HG03432 (cell line): Measurements from ENCODE around the gene KLHL25.
A peak's percentile ranks its signal among the peaks of the same experiment; 100 is the strongest.
"Not testable (repeated sequence)": the region's sequence is repeated elsewhere in the genome, so short reads cannot be mapped to it uniquely, and the experiment has no call there.

Experiments used
- ATAC-seq: cut with Tn5 transposase; IDR thresholded peaks from one replicate; pipeline ENCODE4 v1.9.1; 2021; ENCODE audit warnings: mild to moderate bottlenecking, moderate library complexity; ENCODE audit not compliant: unreplicated experiment

The KLHL25 gene

GRCh38 chr15:85794598-85795336, at the start of gene KLHL25:
KLHL25 (minus strand) TSS chr15:85794925; CDS start chr15:85769810, 25,115 bp downstream.
- peak; percentile 99 for ATAC-seq

- ATAC-seq: no peak
Measured at GRCh38 chr15:85840802-85841152, 46.1 kb upstream of the KLHL25 start.

- ATAC-seq: peak; percentile 97
Measured at GRCh38 chr15:85840079-85840801, 45.5 kb upstream of the KLHL25 start.

- ATAC-seq: no peak
Measured at GRCh38 chr15:85839643-85840042, 44.9 kb upstream of the KLHL25 start.

- ATAC-seq: no peak
Measured at GRCh38 chr15:85838655-85839054, 43.9 kb upstream of the KLHL25 start.

- no peak for ATAC-seq
Measured at GRCh38 chr15:85837881-85838280, 43.2 kb upstream of the KLHL25 start.

- no peak for ATAC-seq
Measured at GRCh38 chr15:85837011-85837433, 42.3 kb upstream of the KLHL25 start.

- ATAC-seq: no peak
Measured at GRCh38 chr15:85834651-85835050, 39.9 kb upstream of the KLHL25 start.

- ATAC-seq: no peak
Measured at GRCh38 chr15:85832394-85832793, 37.7 kb upstream of the KLHL25 start.

GRCh38 chr15:85831415-85832113, 36.8 kb upstream of the KLHL25 start:
- ATAC-seq: no peak

- not testable (repeated sequence) for ATAC-seq
Measured at GRCh38 chr15:85829754-85830153, 35.0 kb upstream of the KLHL25 start.

- no peak for ATAC-seq
Measured at GRCh38 chr15:85828874-85829273, 34.1 kb upstream of the KLHL25 start.

- ATAC-seq: no peak
Measured at GRCh38 chr15:85828126-85828525, 33.4 kb upstream of the KLHL25 start.

GRCh38 chr15:85826756-85827515, 32.2 kb upstream of the KLHL25 start:
- no peak for ATAC-seq

GRCh38 chr15:85825719-85826118, 31.0 kb upstream of the KLHL25 start:
- no peak for ATAC-seq

GRCh38 chr15:85825118-85825517, 30.4 kb upstream of the KLHL25 start:
- ATAC-seq: no peak

- ATAC-seq: no peak
Measured at GRCh38 chr15:85821545-85821944, 26.8 kb upstream of the KLHL25 start.

GRCh38 chr15:85819938-85820337, 25.2 kb upstream of the KLHL25 start:
- no peak for ATAC-seq

- no peak for ATAC-seq
Measured at GRCh38 chr15:85813234-85813633, 18.5 kb upstream of the KLHL25 start.

GRCh38 chr15:85810075-85810474, 15.3 kb upstream of the KLHL25 start:
- no peak for ATAC-seq

GRCh38 chr15:85805420-85805819, 10.7 kb upstream of the KLHL25 start:
- no peak for ATAC-seq
